Measurements from ENCODE around the gene SHD.

The SHD gene

GRCh38 chr19:4297901-4298809, 19.1 kb downstream of the SHD start:
- ChIA-PET POLR2A (no interaction called here), CTCF (interaction anchor here (0.9 to 1.1 kb wide), 2 partner anchors 13 to 55 kb away, joined by 3 to 4 read pairs; no protein-coding TSS in a partner anchor)
- no peak for TF ChIP-seq CTCF (IDR thresholded peaks at IDR 0.05; ENCODE audit: insufficient read depth, low read length, missing control alignments)
- no peak overlapping the region for H3K4me3 ChIP-seq (ENCODE audit: low read depth, low read length)
- no peak for DNase-seq (ENCODE audit: low read depth, low spot score)

- H3K4me3 ChIP-seq (ENCODE audit: low read depth, low read length), result no peak overlapping the region
- DNase-seq (ENCODE audit: low read depth, low spot score), result no peak
- POLR2A ChIA-PET, result no interaction called here
- TF ChIP-seq CTCF (IDR thresholded peaks at IDR 0.05; ENCODE audit: insufficient read depth, low read length, missing control alignments), result no peak
- CTCF ChIA-PET, result interaction anchor here (0.9 to 1.1 kb wide), 2 partner anchors 14 to 54 kb away, joined by 3 to 4 read pairs; no protein-coding TSS in a partner anchor
These were observed 19.9 kb downstream of the SHD start for GRCh38 chr19:4298810-4299550.

GRCh38 chr19:4300589-4300988, 21.5 kb downstream of the SHD start:
- TF ChIP-seq CTCF (IDR thresholded peaks at IDR 0.05; ENCODE audit: insufficient read depth, low read length, missing control alignments), result no peak
- ChIA-PET POLR2A (no interaction called here), CTCF (no interaction called here)
- H3K4me3 ChIP-seq (ENCODE audit: low read depth, low read length), result no peak overlapping the region
- no peak for DNase-seq (ENCODE audit: low read depth, low spot score)

GRCh38 chr19:4301590-4302242, 22.6 kb downstream of the SHD start:
- CTCF ChIA-PET, result interaction anchor here (1.2 kb wide), 1 partner anchor 35 kb away, joined by 4 read pairs; no protein-coding TSS in a partner anchor
- POLR2A ChIA-PET, result no interaction called here
- H3K4me3 ChIP-seq (ENCODE audit: low read depth, low read length), result no peak overlapping the region
- no peak for DNase-seq (ENCODE audit: low read depth, low spot score)
- no peak for TF ChIP-seq CTCF (IDR thresholded peaks at IDR 0.05; ENCODE audit: insufficient read depth, low read length, missing control alignments)

- no peak for TF ChIP-seq CTCF (IDR thresholded peaks at IDR 0.05; ENCODE audit: insufficient read depth, low read length, missing control alignments)
- no peak within 1 kb of the TSS for H3K4me3 ChIP-seq (ENCODE audit: low read depth, low read length)
- ChIA-PET POLR2A (no interaction called here), CTCF (interaction anchor here (1.2 kb wide), 1 partner anchor 35 kb away, joined by 4 read pairs; no protein-coding TSS in a partner anchor)
- DNase-seq (ENCODE audit: low read depth, low spot score), result no peak
These were observed 23.2 kb downstream of the SHD start, which contains the start of gene TMIGD2 for GRCh38 chr19:4302243-4302640. TSS of gene TMIGD2 (minus strand) at chr19:4302389. CDS start at chr19:4302385, 4 bp downstream.

Measured in AG04449 (cell line).